ENCODE measurements around the gene KRT15. TPM values are rescaled to one million over a fixed set of nuclear protein-coding genes. Genes with fewer than 3 reads are reported as not detected.
A peak's percentile ranks its signal among the peaks of the same experiment; 100 is the strongest.

KRT15 gene
- total RNA-seq, 2 donors from 2014 or later: 0.24 to 0.37 TPM

GRCh38 chr17:41531993-41532392, 13.3 kb upstream of the KRT15 start:
- intact Hi-C loops (cut with DNase I): no loop called here

GRCh38 chr17:41530062-41531048, 11.7 kb upstream of the KRT15 start:
- intact Hi-C loops (cut with DNase I): no loop called here
- ATAC-seq: peak; percentile 35 to 80
- DNase-seq: no peak

More at GRCh38 chr17:41531993-41532392, 13.3 kb upstream of the KRT15 start:
- ATAC-seq: no peak
- DNase-seq: no peak

- ATAC-seq (no peak), DNase-seq (no peak)
- intact Hi-C loops (cut with DNase I): no loop called here
Observed at GRCh38 chr17:41529491-41529915, 10.8 kb upstream of the KRT15 start.

- no peak for ATAC-seq
- no peak for DNase-seq
- intact Hi-C loops (cut with DNase I): no loop called here
Observed at GRCh38 chr17:41528959-41529353, 10.3 kb upstream of the KRT15 start.

- DNase-seq: no peak
- ATAC-seq: peak; percentile 19 to 29
- intact Hi-C loops (cut with DNase I): no loop called here
Observed at GRCh38 chr17:41527063-41528023, 8.7 kb upstream of the KRT15 start.

GRCh38 chr17:41524261-41524660, 5.6 kb upstream of the KRT15 start:
- ATAC-seq (no peak), DNase-seq (no peak)
- intact Hi-C loops (cut with DNase I): no loop called here

- DNase-seq: no peak
- ATAC-seq: no peak
- intact Hi-C loops (cut with DNase I): no loop called here
Observed at GRCh38 chr17:41523787-41524186, 5.1 kb upstream of the KRT15 start.

GRCh38 chr17:41523225-41523593, 4.5 kb upstream of the KRT15 start:
- no peak for ATAC-seq

GRCh38 chr17:41522301-41523224, 3.9 kb upstream of the KRT15 start:
- intact Hi-C loops (cut with DNase I): no loop called here

More at GRCh38 chr17:41523225-41523593, 4.5 kb upstream of the KRT15 start:
- DNase-seq: no peak
- intact Hi-C loops (cut with DNase I): no loop called here

GRCh38 chr17:41521574-41522261, 3.0 kb upstream of the KRT15 start:
- no peak for DNase-seq
- intact Hi-C loops (cut with DNase I): no loop called here
- ATAC-seq: peak in 1 of 2 donors; percentile 21

More at GRCh38 chr17:41522301-41523224, 3.9 kb upstream of the KRT15 start:
- no peak for DNase-seq
- ATAC-seq: no peak

GRCh38 chr17:41520821-41521521, 2.3 kb upstream of the KRT15 start:
- DNase-seq (no peak), ATAC-seq (peak in 1 of 2 donors; percentile 20)
- intact Hi-C loops (cut with DNase I): no loop called here

- peak in 1 of 2 donors; percentile 8 for ATAC-seq
- intact Hi-C loops (cut with DNase I): no loop called here
- DNase-seq: no peak
Observed at GRCh38 chr17:41519501-41520224, 973 bp upstream of the KRT15 start.

GRCh38 chr17:41518031-41518430, 659 bp downstream of the KRT15 start:
- DNase-seq: no peak

GRCh38 chr17:41516830-41517283, 1.8 kb downstream of the KRT15 start:
- no peak for ATAC-seq
- intact Hi-C loops (cut with DNase I): no loop called here
- DNase-seq: no peak

More at GRCh38 chr17:41518031-41518430, 659 bp downstream of the KRT15 start:
- intact Hi-C loops (cut with DNase I): no loop called here
- no peak for ATAC-seq

- DNase-seq (no peak), ATAC-seq (no peak)
- intact Hi-C loops (cut with DNase I): no loop called here
Observed at GRCh38 chr17:41516147-41516829, 2.4 kb downstream of the KRT15 start.

- DNase-seq (no peak), ATAC-seq (no peak)
- intact Hi-C loops (cut with DNase I): no loop called here
Observed at GRCh38 chr17:41513168-41513547, 5.5 kb downstream of the KRT15 start.
